K562 (cell line): ENCODE data around the gene PPP1R9B. TPM values are rescaled to one million over a fixed set of nuclear protein-coding genes. Genes with fewer than 3 reads are reported as not detected.
A peak's percentile ranks its signal among the peaks of the same experiment; 100 is the strongest.

ENCODE experiments used
- BCL6 ChIP-seq: fragments of 250-450 bp; sonication (Bioruptor Pico); IDR thresholded peaks from 2 replicates; pipeline ENCODE4 v1.4.0; 2020
- CLOCK ChIP-seq: fragments of 250-450 bp; sonication (Bioruptor Pico); IDR thresholded peaks from 2 replicates; pipeline ENCODE4 v1.4.0; 2020; ENCODE audit warnings: mild to moderate bottlenecking, moderate library complexity, borderline replicate concordance
- DPF2 ChIP-seq: fragments of 450-650 bp; IDR thresholded peaks from 2 replicates; pipeline ENCODE4 v1.6.1; 2016
- ESRRB ChIP-seq: fragments of 250-450 bp; sonication (Bioruptor Pico); IDR thresholded peaks from 2 replicates; pipeline ENCODE4 v1.5.0; 2020; ENCODE audit warnings: mild to moderate bottlenecking, moderate library complexity, borderline replicate concordance
- FOXK2 ChIP-seq, 2 experiments: fragments of 450-650 bp; IDR thresholded peaks in 1 of 2; conservative IDR thresholded peaks in 1 of 2; 2 replicates each; pipeline ENCODE4 v1.6.1; 2016; ENCODE audit warnings: low read depth in 2 of 2, mild to moderate bottlenecking in 1 of 2
- MCM7 ChIP-seq, 2 experiments: fragments of 450-650 bp; IDR thresholded peaks; 2 replicates each; pipeline ENCODE4 v1.6.1; 2016 to 2018
- NBN ChIP-seq: fragments of 450-650 bp; IDR thresholded peaks from 2 replicates; pipeline ENCODE4 v1.6.1; 2016; ENCODE audit warnings: low read depth, mild to moderate bottlenecking
- NFIC ChIP-seq: fragments of 450-650 bp; IDR thresholded peaks from 2 replicates; pipeline ENCODE4 v1.6.1; 2017; ENCODE audit warnings: mild to moderate bottlenecking, inconsistent platforms
- NFYB ChIP-seq: IDR thresholded peaks from 2 replicates; pipeline ENCODE4 v1.6.1; 2011; ENCODE audit warnings: mild to moderate bottlenecking, moderate library complexity; ENCODE audit not compliant: insufficient read length; ENCODE audit errors: extremely low read depth
- NR2C1 ChIP-seq, 2 experiments: fragments of 450-650 bp; IDR thresholded peaks; 2 replicates each; pipeline ENCODE4 v1.6.1; 2017; ENCODE audit warnings: mild to moderate bottlenecking in 2 of 2, antibody characterized with exemption in 1 of 2, inconsistent platforms in 1 of 2, missing compliant biosample characterization in 1 of 2, missing genetic modification characterization in 1 of 2
- RB1 ChIP-seq: fragments of 450-650 bp; IDR thresholded peaks from 2 replicates; pipeline ENCODE4 v1.6.1; 2017; ENCODE audit warnings: low read depth, mild to moderate bottlenecking
- RBFOX2 ChIP-seq: fragments of 200-400 bp; formaldehyde crosslinking; IDR thresholded peaks from 2 replicates; pipeline ENCODE4 v1.6.1; 2017; ENCODE audit warnings: low read depth, mild to moderate bottlenecking, low read length, moderate library complexity
- SMARCE1 ChIP-seq: fragments of 450-650 bp; IDR thresholded peaks from 2 replicates; pipeline ENCODE4 v1.7.1; 2016; ENCODE audit warnings: mild to moderate bottlenecking
- TEAD1 ChIP-seq, 2 experiments: fragments of 450-650 bp in 1 of 2; sonication (generic) in 1 of 2; formaldehyde crosslinking; IDR thresholded peaks; 2 replicates each; pipeline versions ENCODE4 v1.4.0 to v1.8.0; 2020 to 2022; ENCODE audit warnings: mild to moderate bottlenecking in 2 of 2, missing genetic modification reagents in 1 of 2
- THAP12 ChIP-seq: fragments of 250-450 bp; sonication (Bioruptor Pico); IDR thresholded peaks from 2 replicates; pipeline ENCODE4 v1.9.0; 2021; ENCODE audit warnings: mild to moderate bottlenecking, inconsistent platforms
- YY1 ChIP-seq, 3 experiments: IDR thresholded peaks; 2 replicates each; pipeline ENCODE4 v1.6.1; 2011; ENCODE audit warnings: low read length in 2 of 3, mild to moderate bottlenecking in 2 of 3, moderate library complexity in 2 of 3, borderline replicate concordance in 1 of 3, control low read depth in 1 of 3, low read depth in 1 of 3; ENCODE audit not compliant: insufficient read depth in 3 of 3, insufficient replicate concordance in 2 of 3, control insufficient read depth in 1 of 3, insufficient read length in 1 of 3; ENCODE audit errors: extremely low read depth in 1 of 3
- ZBTB2 ChIP-seq: fragments of 450-650 bp; IDR thresholded peaks from 2 replicates; pipeline ENCODE4 v1.6.1; 2016; ENCODE audit warnings: antibody characterized with exemption
- ZNF384 ChIP-seq: IDR thresholded peaks from 2 replicates; pipeline ENCODE4 v1.6.1; 2012; ENCODE audit warnings: low read depth, low read length, improper control_type of control experiment
- polyA plus RNA-seq, 8 experiments: library from polyadenylated mRNA; depleted of rRNA in 4 of 8; stranded (reverse) in 5 of 8; unstranded in 3 of 8; fragments of >200 nt; fragmentation: Nextera tagmentation in 2 of 8; fragmentation: Illumina TruSeq in 1 of 8; extraction: Ambion mirVana in 2 of 8; extraction: Trizol in 1 of 8; gene quantifications; 2 replicates each; pipeline versions ENCODE4 v1.2.1 to v1.2.3, GENCODE V29; 2011 to 2014; ENCODE audit warnings: inconsistent platforms in 1 of 8, missing spikeins in 1 of 8
- total RNA-seq, 7 experiments: library from RNA; depleted of rRNA in 6 of 7; stranded (reverse); fragments of >200 nt in 6 of 7; fragmentation: Illumina TruSeq in 2 of 7; extraction: Trizol in 2 of 7; gene quantifications; 2 replicates each; pipeline versions ENCODE4 v1.2.1 to v1.2.3, GENCODE V29; 2011 to 2021; ENCODE audit warnings: low replicate concordance in 1 of 7
- TF ChIP-seq, protein P1 (sequence below), 3 experiments: IDR thresholded peaks in 2 of 3; conservative IDR thresholded peaks in 1 of 3; 2 replicates each; pipeline ENCODE4 v1.5.1; 2011 to 2012; ENCODE audit warnings: low read length in 3 of 3, mild to moderate bottlenecking in 3 of 3, control low read depth in 2 of 3, improper control_type of control experiment in 1 of 3, inconsistent platforms in 1 of 3, low read depth in 1 of 3, mixed read lengths in 1 of 3, moderate library complexity in 1 of 3; ENCODE audit not compliant: insufficient read depth in 2 of 3

PPP1R9B gene
- total and polyA plus RNA-seq, 9 of the 15 experiments (the other 6 are each of a cell fraction or from before 2014, with no cell fraction given), result 0.10 to 63.5 (median 24.7) TPM

GRCh38 chr17:50169121-50169764 lies 18.8 kb upstream of the PPP1R9B start (continued):
- TF ChIP-seq ZBTB2, result peak; percentile 49; the same call in 1 of the 2 replicates
- no peak for TF ChIP-seq MCM7 (IDR thresholded peaks at IDR 0.05)
- 0 out of 2 replicates have a peak, but pooled peaks have one; percentile 57 for TF ChIP-seq RB1
- no peak for TF ChIP-seq TEAD1 (CRISPR knock-in tag; IDR thresholded peaks at IDR 0.05)
- no peak for TF ChIP-seq SMARCE1
- peak; percentile 23 to 28; a peak in 1 of 4 replicates for TF ChIP-seq FOXK2 (conservative IDR thresholded peaks at IDR 0.05 in 1 of 2, IDR thresholded peaks at IDR 0.05 in 1 of 2; ENCODE audit: low read depth in 2 of 2)
- TF ChIP-seq, protein P1, sequence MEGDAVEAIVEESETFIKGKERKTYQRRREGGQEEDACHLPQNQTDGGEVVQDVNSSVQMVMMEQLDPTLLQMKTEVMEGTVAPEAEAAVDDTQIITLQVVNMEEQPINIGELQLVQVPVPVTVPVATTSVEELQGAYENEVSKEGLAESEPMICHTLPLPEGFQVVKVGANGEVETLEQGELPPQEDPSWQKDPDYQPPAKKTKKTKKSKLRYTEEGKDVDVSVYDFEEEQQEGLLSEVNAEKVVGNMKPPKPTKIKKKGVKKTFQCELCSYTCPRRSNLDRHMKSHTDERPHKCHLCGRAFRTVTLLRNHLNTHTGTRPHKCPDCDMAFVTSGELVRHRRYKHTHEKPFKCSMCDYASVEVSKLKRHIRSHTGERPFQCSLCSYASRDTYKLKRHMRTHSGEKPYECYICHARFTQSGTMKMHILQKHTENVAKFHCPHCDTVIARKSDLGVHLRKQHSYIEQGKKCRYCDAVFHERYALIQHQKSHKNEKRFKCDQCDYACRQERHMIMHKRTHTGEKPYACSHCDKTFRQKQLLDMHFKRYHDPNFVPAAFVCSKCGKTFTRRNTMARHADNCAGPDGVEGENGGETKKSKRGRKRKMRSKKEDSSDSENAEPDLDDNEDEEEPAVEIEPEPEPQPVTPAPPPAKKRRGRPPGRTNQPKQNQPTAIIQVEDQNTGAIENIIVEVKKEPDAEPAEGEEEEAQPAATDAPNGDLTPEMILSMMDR (IDR thresholded peaks at IDR 0.05 in 2 of 3, conservative IDR thresholded peaks at IDR 0.05 in 1 of 3; ENCODE audit: insufficient read depth in 2 of 3, low read depth in 1 of 3, low read length in 3 of 3), result peak; percentile 89 to 95 (median 92)
- TF ChIP-seq BCL6, result no peak
- no peak for TF ChIP-seq THAP12
- no peak for TF ChIP-seq RBFOX2
- TF ChIP-seq NFIC, result 0 out of 2 replicates have a peak, but pooled peaks have one; percentile 16
- TF ChIP-seq DPF2, result peak; percentile 50; the same call in 1 of the 2 replicates
- no peak for TF ChIP-seq ESRRB (CRISPR knock-in tag)
- TF ChIP-seq YY1 (IDR thresholded peaks at IDR 0.05; ENCODE audit: borderline replicate concordance in 1 of 3, control insufficient read depth in 1 of 3, extremely low read depth in 1 of 3, insufficient read depth in 3 of 3, insufficient read length in 1 of 3, insufficient replicate concordance in 2 of 3, low read depth in 1 of 3, low read length in 2 of 3), result peak in 1 of 3 experiments; percentile 44
- TF ChIP-seq ZNF384, result no peak
- no peak for TF ChIP-seq CLOCK
- TF ChIP-seq NFYB, result no peak
- TF ChIP-seq NR2C1 (IDR thresholded peaks at IDR 0.05), result no peak
- TF ChIP-seq NR2C1 (tag; IDR thresholded peaks at IDR 0.05), result no peak
- 0 out of 2 replicates have a peak, but pooled peaks have one; percentile 30 for TF ChIP-seq NBN
